Effector memory CD8-positive, alpha-beta T cell (primary cell): ENCODE data around the gene CCM2.
"Not testable (repeated sequence)": the region's sequence is repeated elsewhere in the genome, so short reads cannot be mapped to it uniquely, and the experiment has no call there.

Source experiments
- ATAC-seq: fragments of 150-1000 bp; cut with Tn5 transposase; replicated peaks from 2 replicates; pipeline ENCODE4 v1.10.0; 2021; ENCODE audit warnings: mild to moderate bottlenecking, moderate library complexity
- DNase-seq, 3 experiments: peaks; one replicate each; pipeline ENCODE4 v3.0.0; 2021
- H3K27ac Mint-ChIP-seq, 2 donors: one replicate each; pipeline ENCODE4 v1.8.0; 2022; ENCODE audit warnings: mild to moderate bottlenecking in 2 of 2, mixed read lengths in 2 of 2, moderate library complexity in 2 of 2
- H3K27me3 Mint-ChIP-seq, 2 donors: one replicate each; pipeline ENCODE4 v1.8.0; 2022; ENCODE audit warnings: mixed read lengths in 2 of 2
- H3K36me3 Mint-ChIP-seq: one replicate; pipeline ENCODE4 v1.8.0; 2022; ENCODE audit warnings: mild to moderate bottlenecking, moderate library complexity, mixed read lengths; ENCODE audit not compliant: insufficient read depth
- H3K4me1 Mint-ChIP-seq, 2 donors: one replicate each; pipeline ENCODE4 v1.8.0; 2022; ENCODE audit warnings: low read depth in 2 of 2, mixed read lengths in 2 of 2
- H3K4me3 Mint-ChIP-seq, 2 donors: one replicate each; pipeline ENCODE4 v1.8.0; 2022; ENCODE audit warnings: mild to moderate bottlenecking in 2 of 2, mixed read lengths in 2 of 2, moderate library complexity in 2 of 2
- H3K9me3 Mint-ChIP-seq, 2 donors: one replicate each; pipeline ENCODE4 v1.8.0; 2022; ENCODE audit warnings: mixed read lengths in 2 of 2

CCM2 gene

GRCh38 chr7:45102785-45103712 lies 103.0 kb downstream of the CCM2 start:
- Mint-ChIP-seq H3K27ac (peak overlapping the region in 1 of 2 donors; percentile 16), H3K36me3 (peaks cover 77% of the 10 kb centered on the region), H3K4me1 (peaks cover 10% of the 10 kb centered on the region in 2 donors), H3K9me3 (no peaks in the 10 kb centered on the region), H3K27me3 (no peaks in the 10 kb centered on the region), H3K4me3 (no peak overlapping the region)
- DNase-seq (no peak), ATAC-seq (no peak)

GRCh38 chr7:45103958-45104843 lies 104.2 kb downstream of the CCM2 start:
- no peak overlapping the region for H3K27ac Mint-ChIP-seq
- H3K36me3 Mint-ChIP-seq, result peaks cover 79% of the 10 kb centered on the region
- H3K9me3 Mint-ChIP-seq, result no peaks in the 10 kb centered on the region
- no peak overlapping the region for H3K4me3 Mint-ChIP-seq
- H3K4me1 Mint-ChIP-seq, result peaks cover 18% of the 10 kb centered on the region in 2 donors
- H3K27me3 Mint-ChIP-seq, result no peaks in the 10 kb centered on the region
- ATAC-seq (no peak), DNase-seq (no peak)

GRCh38 chr7:45104844-45105587 lies 105.0 kb downstream of the CCM2 start:
- Mint-ChIP-seq H3K9me3 (no peaks in the 10 kb centered on the region), H3K27ac (no peak overlapping the region), H3K4me1 (peaks cover 20% of the 10 kb centered on the region in 2 donors), H3K36me3 (peaks cover 75% of the 10 kb centered on the region), H3K27me3 (no peaks in the 10 kb centered on the region), H3K4me3 (no peak overlapping the region)
- DNase-seq (no peak), ATAC-seq (no peak)

- no peak overlapping the region for H3K4me3 Mint-ChIP-seq
- no peak for DNase-seq
- peaks cover 78% of the 10 kb centered on the region for H3K36me3 Mint-ChIP-seq
- H3K9me3 Mint-ChIP-seq, result no peaks in the 10 kb centered on the region
- no peak overlapping the region for H3K27ac Mint-ChIP-seq
- no peak for ATAC-seq
- H3K27me3 Mint-ChIP-seq, result no peaks in the 10 kb centered on the region
- peaks cover 22 to 26% of the 10 kb centered on the region in 2 donors for H3K4me1 Mint-ChIP-seq
Observed at GRCh38 chr7:45105588-45106188, 105.7 kb downstream of the CCM2 start.

GRCh38 chr7:45106820-45107219 lies 106.8 kb downstream of the CCM2 start:
- Mint-ChIP-seq H3K27ac (no peak overlapping the region), H3K27me3 (no peaks in the 10 kb centered on the region), H3K4me1 (peaks cover 26 to 36% of the 10 kb centered on the region in 2 donors), H3K36me3 (peaks cover 80% of the 10 kb centered on the region), H3K9me3 (no peaks in the 10 kb centered on the region), H3K4me3 (no peak overlapping the region)
- DNase-seq (no peak), ATAC-seq (no peak)

GRCh38 chr7:45107356-45107755 lies 107.4 kb downstream of the CCM2 start:
- Mint-ChIP-seq H3K27me3 (no peaks in the 10 kb centered on the region), H3K4me1 (peaks cover 31 to 40% of the 10 kb centered on the region in 2 donors), H3K9me3 (no peaks in the 10 kb centered on the region), H3K4me3 (no peak overlapping the region), H3K36me3 (peaks cover 77% of the 10 kb centered on the region), H3K27ac (peak overlapping the region in 1 of 2 donors; percentile 49)
- no peak for DNase-seq
- ATAC-seq, result no peak

GRCh38 chr7:45108863-45109262 lies 108.9 kb downstream of the CCM2 start:
- peaks cover 0 to under 1% of the 10 kb centered on the region in 2 donors for H3K27me3 Mint-ChIP-seq
- peaks cover 64% of the 10 kb centered on the region for H3K36me3 Mint-ChIP-seq
- peaks cover 31 to 40% of the 10 kb centered on the region in 2 donors for H3K4me1 Mint-ChIP-seq
- no peak for DNase-seq
- no peak for ATAC-seq
- H3K4me3 Mint-ChIP-seq, result peak overlapping the region in 1 of 2 donors; percentile 6
- H3K9me3 Mint-ChIP-seq, result no peaks in the 10 kb centered on the region
- H3K27ac Mint-ChIP-seq, result peak overlapping the region in 1 of 2 donors; percentile 74

- peak within 1 kb of the TSS; percentile 97 to 98 for H3K27ac Mint-ChIP-seq
Observed at GRCh38 chr7:45111298-45112223, 111.6 kb downstream of the CCM2 start, which contains the start of gene TBRG4. Gene TBRG4, minus strand, starts transcription at chr7:45111697. Its CDS starts 2,460 bp downstream, at chr7:45109237.

GRCh38 chr7:45112648-45113047 lies 112.6 kb downstream of the CCM2 start:
- no peak for DNase-seq
- Mint-ChIP-seq H3K36me3 (peaks cover 29% of the 10 kb centered on the region), H3K27ac (peak overlapping the region in 1 of 2 donors; percentile 97), H3K4me1 (peaks cover 23 to 34% of the 10 kb centered on the region in 2 donors), H3K9me3 (no peaks in the 10 kb centered on the region), H3K27me3 (peaks cover 16 to 17% of the 10 kb centered on the region in 2 donors), H3K4me3 (peak overlapping the region in 1 of 2 donors; percentile 58)
- no peak for ATAC-seq

More at GRCh38 chr7:45111298-45112223, 111.6 kb downstream of the CCM2 start, which contains the start of gene TBRG4:
- peak; percentile 89 for ATAC-seq
- peak; percentile 91 to 93 (median 92) for DNase-seq
- Mint-ChIP-seq H3K9me3 (no peaks in the 10 kb centered on the region), H3K4me1 (peaks cover 28 to 40% of the 10 kb centered on the region in 2 donors), H3K36me3 (peaks cover 39% of the 10 kb centered on the region), H3K27me3 (peaks cover 8 to 9% of the 10 kb centered on the region in 2 donors), H3K4me3 (peak within 1 kb of the TSS; percentile 95 to 96)

- H3K36me3 Mint-ChIP-seq, result peaks cover 24% of the 10 kb centered on the region
- not testable (repeated sequence) for H3K9me3 Mint-ChIP-seq
Observed at GRCh38 chr7:45114257-45114656, 114.3 kb downstream of the CCM2 start.

GRCh38 chr7:45114926-45115325 lies 114.9 kb downstream of the CCM2 start:
- no peaks in the 10 kb centered on the region for H3K9me3 Mint-ChIP-seq
- peaks cover 14 to 21% of the 10 kb centered on the region in 2 donors for H3K4me1 Mint-ChIP-seq
- H3K36me3 Mint-ChIP-seq, result peaks cover 21% of the 10 kb centered on the region
- H3K27me3 Mint-ChIP-seq, result peaks cover 17 to 26% of the 10 kb centered on the region in 2 donors
- H3K27ac Mint-ChIP-seq, result no peak overlapping the region
- ATAC-seq (no peak), DNase-seq (no peak)
- H3K4me3 Mint-ChIP-seq, result no peak overlapping the region

More at GRCh38 chr7:45114257-45114656, 114.3 kb downstream of the CCM2 start:
- not testable (repeated sequence) for ATAC-seq, H3K4me3 Mint-ChIP-seq, H3K27ac Mint-ChIP-seq, DNase-seq
- peaks cover 15 to 22% of the 10 kb centered on the region in 2 donors for H3K4me1 Mint-ChIP-seq
- H3K27me3 Mint-ChIP-seq, result peaks cover 17 to 26% of the 10 kb centered on the region in 2 donors
